ENCODE data around the gene ADGRD2.

ADGRD2 gene

GRCh38 chr9:124456341-124457078, 6.3 kb downstream of the ADGRD2 start:
- FAIRE-seq: no peak

GRCh38 chr9:124457079-124457886, 7.0 kb downstream of the ADGRD2 start:
- FAIRE-seq (no peak), DNase-seq (ENCODE audit: extremely low spot score, insufficient read length, low read depth) (no peak)

More at GRCh38 chr9:124456341-124457078, 6.3 kb downstream of the ADGRD2 start:
- no peak for DNase-seq (ENCODE audit: extremely low spot score, insufficient read length, low read depth)

GRCh38 chr9:124457887-124458431, 7.7 kb downstream of the ADGRD2 start:
- DNase-seq (ENCODE audit: extremely low spot score, insufficient read length, low read depth): no peak
- no peak for FAIRE-seq

GRCh38 chr9:124458441-124458840, 8.2 kb downstream of the ADGRD2 start:
- DNase-seq (ENCODE audit: extremely low spot score, insufficient read length, low read depth): no peak
- FAIRE-seq: no peak

GRCh38 chr9:124462739-124463138, 12.5 kb downstream of the ADGRD2 start:
- FAIRE-seq (no peak), DNase-seq (ENCODE audit: extremely low spot score, insufficient read length, low read depth) (no peak)

- FAIRE-seq (no peak), DNase-seq (ENCODE audit: extremely low spot score, insufficient read length, low read depth) (no peak)
Observed at GRCh38 chr9:124465736-124466135, 15.5 kb downstream of the ADGRD2 start.

- no peak for FAIRE-seq
- DNase-seq (ENCODE audit: extremely low spot score, insufficient read length, low read depth): no peak
Observed at GRCh38 chr9:124467410-124468060, 17.3 kb downstream of the ADGRD2 start.

GRCh38 chr9:124468061-124468740, 17.9 kb downstream of the ADGRD2 start:
- no peak for FAIRE-seq
- no peak for DNase-seq (ENCODE audit: extremely low spot score, insufficient read length, low read depth)

GRCh38 chr9:124469011-124469832, 19.0 kb downstream of the ADGRD2 start:
- FAIRE-seq (no peak), DNase-seq (ENCODE audit: extremely low spot score, insufficient read length, low read depth) (no peak)

GRCh38 chr9:124470306-124470705, 20.1 kb downstream of the ADGRD2 start:
- no peak for FAIRE-seq

GRCh38 chr9:124470726-124471125, 20.5 kb downstream of the ADGRD2 start:
- FAIRE-seq (no peak), DNase-seq (ENCODE audit: extremely low spot score, insufficient read length, low read depth) (no peak)

More at GRCh38 chr9:124470306-124470705, 20.1 kb downstream of the ADGRD2 start:
- DNase-seq (ENCODE audit: extremely low spot score, insufficient read length, low read depth): no peak

- no peak for FAIRE-seq
- DNase-seq (ENCODE audit: extremely low spot score, insufficient read length, low read depth): no peak
Observed at GRCh38 chr9:124471761-124472160, 21.5 kb downstream of the ADGRD2 start.

GRCh38 chr9:124472770-124473169, 22.5 kb downstream of the ADGRD2 start:
- DNase-seq (ENCODE audit: extremely low spot score, insufficient read length, low read depth) (no peak), FAIRE-seq (no peak)

GRCh38 chr9:124473310-124473709, 23.1 kb downstream of the ADGRD2 start:
- FAIRE-seq (no peak), DNase-seq (ENCODE audit: extremely low spot score, insufficient read length, low read depth) (no peak)

GRCh38 chr9:124474151-124474550, 23.9 kb downstream of the ADGRD2 start:
- FAIRE-seq (no peak), DNase-seq (ENCODE audit: extremely low spot score, insufficient read length, low read depth) (no peak)

- DNase-seq (ENCODE audit: extremely low spot score, insufficient read length, low read depth): no peak
- FAIRE-seq: no peak
Observed at GRCh38 chr9:124475158-124475867, 25.1 kb downstream of the ADGRD2 start.

GRCh38 chr9:124475868-124476690, 25.8 kb downstream of the ADGRD2 start:
- FAIRE-seq (no peak), DNase-seq (ENCODE audit: extremely low spot score, insufficient read length, low read depth) (no peak)

GRCh38 chr9:124477211-124477647, 27.0 kb downstream of the ADGRD2 start:
- FAIRE-seq: no peak
- DNase-seq (ENCODE audit: extremely low spot score, insufficient read length, low read depth): no peak
